T-helper 17 cell (primary cell): ENCODE data around the gene CELF6. TPM values are rescaled to one million over a fixed set of nuclear protein-coding genes. Genes with fewer than 3 reads are reported as not detected.
A peak's percentile ranks its signal among the peaks of the same experiment; 100 is the strongest.

Experiments
- ATAC-seq: fragments of 150-1000 bp; cut with Tn5 transposase; 2 replicates; pipeline ENCODE4 v1.10.0; 2021; ENCODE audit warnings: mild to moderate bottlenecking, moderate library complexity
- DNase-seq, 3 donors: peaks; one replicate each; pipeline versions ENCODE4 v3.0.0 to v3.0.0-alpha.2; 2020 to 2021
- H3K9me3 ChIP-seq: one replicate; pipeline ENCODE4 v1.7.0; 2013; ENCODE audit warnings: low read length, mild to moderate bottlenecking; ENCODE audit not compliant: control insufficient read depth, poor library complexity, severe bottlenecking
- H3K27ac Mint-ChIP-seq: one replicate; pipeline ENCODE4 v1.8.0; 2022; ENCODE audit warnings: mild to moderate bottlenecking, moderate library complexity, mixed read lengths
- H3K27me3 Mint-ChIP-seq: one replicate; pipeline ENCODE4 v1.8.0; 2022; ENCODE audit warnings: mixed read lengths
- H3K36me3 Mint-ChIP-seq: one replicate; pipeline ENCODE4 v1.8.0; 2022; ENCODE audit warnings: low read depth, mixed read lengths
- H3K4me1 Mint-ChIP-seq: one replicate; pipeline ENCODE4 v1.8.0; 2022; ENCODE audit warnings: mild to moderate bottlenecking, mixed read lengths
- H3K4me3 Mint-ChIP-seq: one replicate; pipeline ENCODE4 v1.8.0; 2022; ENCODE audit warnings: mild to moderate bottlenecking, moderate library complexity, mixed read lengths
- total RNA-seq, 4 donors: library from RNA in 2 of 4; stranded (reverse) in 2 of 4; gene quantifications; one replicate each; pipeline ENCODE4 v1.2.3 and lab custom pipeline; 2022 to 2026

CELF6 gene
- total RNA-seq, 2 donors from 2014 or later, result 1.4 to 1.9 TPM

DNA sequence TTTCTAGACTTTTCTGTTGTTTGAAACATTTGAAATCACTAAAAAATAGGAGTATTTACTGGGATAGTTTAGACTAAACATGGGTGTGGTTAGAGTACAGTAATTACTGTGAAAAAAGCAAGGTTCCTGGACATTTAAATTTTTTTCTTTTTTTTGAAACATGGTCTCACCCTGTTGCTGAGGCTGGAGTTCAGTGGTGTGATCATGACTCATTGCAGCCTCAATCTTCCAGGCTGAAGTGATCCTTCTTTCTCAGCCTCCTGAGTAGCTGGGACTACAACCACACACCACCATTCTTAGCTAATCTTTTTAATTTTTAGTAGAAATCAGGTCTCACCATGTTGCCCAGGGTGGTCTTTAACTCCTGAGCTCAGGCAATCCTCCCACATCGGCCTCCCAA, 20.4 kb upstream of the CELF6 start:
- Mint-ChIP-seq H3K4me3 (no peak overlapping the region), H3K27ac (no peak overlapping the region), H3K4me1 (no peaks in the 10 kb centered on the region), H3K36me3 (peaks cover 13% of the 10 kb centered on the region), H3K27me3 (no peaks in the 10 kb centered on the region)
- ATAC-seq (no peak), DNase-seq (no peak)
- H3K9me3 ChIP-seq, result no peaks in the 10 kb centered on the region

DNA sequence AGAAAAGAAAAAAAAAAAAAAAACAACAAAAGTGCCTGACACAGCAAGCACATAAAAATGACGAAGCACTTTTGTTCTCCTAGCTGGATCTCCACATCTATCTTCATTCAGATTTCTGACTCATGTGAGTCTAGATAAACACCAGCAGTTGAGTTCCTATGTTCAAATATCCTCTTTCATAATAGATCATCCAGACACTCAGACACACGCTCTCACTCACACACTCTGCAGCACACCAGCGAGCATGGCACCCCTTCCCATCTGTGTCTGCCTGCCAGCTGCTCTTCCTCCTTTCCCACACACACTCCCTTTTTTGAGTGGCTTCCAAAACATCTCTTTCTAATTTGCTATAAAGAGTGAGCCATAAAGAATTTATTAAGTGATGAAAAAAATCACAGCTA, 19.8 kb upstream of the CELF6 start:
- no peak for ATAC-seq
- no peaks in the 10 kb centered on the region for H3K27me3 Mint-ChIP-seq
- DNase-seq, result no peak
- H3K27ac Mint-ChIP-seq, result no peak overlapping the region
- H3K36me3 Mint-ChIP-seq, result peaks cover 13% of the 10 kb centered on the region
- no peak overlapping the region for H3K4me3 Mint-ChIP-seq
- no peaks in the 10 kb centered on the region for H3K4me1 Mint-ChIP-seq
- H3K9me3 ChIP-seq, result no peaks in the 10 kb centered on the region

DNA sequence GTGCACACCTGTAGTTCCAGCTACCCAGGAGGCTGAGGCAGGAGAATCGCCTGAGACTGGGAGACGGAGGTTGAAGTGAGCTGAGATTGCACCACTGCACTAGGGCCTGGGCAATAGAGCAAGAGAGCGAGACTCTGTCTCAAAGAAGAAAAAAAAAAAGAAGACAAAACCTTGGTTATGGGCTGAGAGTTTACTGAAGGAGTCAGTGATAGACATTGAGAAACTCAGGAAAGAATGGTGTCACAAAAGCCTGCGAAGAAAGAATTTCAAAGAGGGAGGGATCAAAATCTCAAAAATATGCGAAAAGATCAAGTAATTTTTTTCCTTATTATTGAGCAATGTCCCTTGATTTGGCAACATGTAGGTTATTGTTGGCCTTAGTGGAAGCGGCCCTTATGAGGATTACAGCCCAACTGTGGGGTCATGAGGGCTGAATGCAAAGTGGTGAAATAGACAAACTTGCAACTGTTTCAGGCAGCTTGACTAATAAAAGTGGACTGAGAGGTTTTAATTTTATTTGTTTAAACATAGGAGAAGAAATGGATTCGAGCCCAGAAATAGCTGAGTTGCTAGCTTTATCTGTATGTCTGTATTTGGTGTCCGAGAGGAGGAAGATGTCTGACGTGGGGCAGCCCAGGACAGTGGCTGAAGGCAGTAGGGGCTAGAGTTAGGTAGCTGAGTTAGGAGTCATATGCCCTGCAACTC, 18.8 kb upstream of the CELF6 start:
- Mint-ChIP-seq H3K36me3 (peaks cover 15% of the 10 kb centered on the region), H3K4me3 (peak overlapping the region; percentile 64), H3K4me1 (no peaks in the 10 kb centered on the region), H3K27me3 (no peaks in the 10 kb centered on the region), H3K27ac (peak overlapping the region; percentile 8)
- DNase-seq, result no peak
- ATAC-seq, result no peak
- H3K9me3 ChIP-seq, result no peaks in the 10 kb centered on the region

DNA sequence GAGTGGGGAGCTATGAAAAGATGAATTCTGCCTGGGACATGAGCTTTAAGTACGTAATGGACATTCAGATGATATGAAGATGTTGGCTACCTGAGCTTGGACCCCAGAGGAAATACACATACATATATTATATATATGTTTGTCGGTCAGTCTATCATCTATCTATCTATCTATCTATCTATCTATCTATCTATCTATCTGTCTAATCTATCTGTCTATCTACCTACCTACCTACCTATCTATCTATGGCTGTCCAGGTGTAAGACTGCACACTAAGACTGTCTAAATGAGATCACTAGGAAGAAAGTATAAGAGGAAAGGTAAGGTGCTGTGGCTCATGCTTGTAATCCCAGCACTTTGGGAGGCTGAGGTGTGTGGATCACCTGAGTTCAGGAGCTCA, 18.2 kb upstream of the CELF6 start:
- H3K9me3 ChIP-seq, result no peaks in the 10 kb centered on the region
- no peak for ATAC-seq
- H3K4me3 Mint-ChIP-seq, result no peak overlapping the region
- no peak for DNase-seq
- no peaks in the 10 kb centered on the region for H3K4me1 Mint-ChIP-seq
- peaks cover 15% of the 10 kb centered on the region for H3K36me3 Mint-ChIP-seq
- no peaks in the 10 kb centered on the region for H3K27me3 Mint-ChIP-seq
- H3K27ac Mint-ChIP-seq, result peak overlapping the region; percentile 8

DNA sequence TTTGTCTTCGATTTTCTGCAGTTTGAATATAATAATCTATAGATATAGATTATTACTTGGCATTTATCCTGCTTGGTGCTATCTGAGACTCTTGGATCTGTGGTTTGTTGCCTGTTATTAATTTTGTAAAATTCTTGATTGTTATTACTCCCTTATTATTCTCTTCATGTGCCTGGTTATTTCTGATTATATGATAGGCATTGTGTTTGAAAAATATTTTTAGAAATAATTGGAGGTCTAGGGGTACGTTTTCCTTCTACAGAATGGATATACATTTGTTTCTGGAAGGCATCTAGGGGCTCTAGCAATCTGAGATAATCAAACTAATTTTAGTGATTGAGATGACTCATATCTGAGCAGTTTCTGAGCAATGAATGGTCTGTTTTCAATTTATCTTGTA, 14.9 kb upstream of the CELF6 start:
- H3K27ac Mint-ChIP-seq, result no peak overlapping the region
- ATAC-seq, result no peak
- H3K4me3 Mint-ChIP-seq, result no peak overlapping the region
- H3K36me3 Mint-ChIP-seq, result peaks cover 14% of the 10 kb centered on the region
- no peak for DNase-seq
- no peaks in the 10 kb centered on the region for H3K4me1 Mint-ChIP-seq
- no peaks in the 10 kb centered on the region for H3K9me3 ChIP-seq
- no peaks in the 10 kb centered on the region for H3K27me3 Mint-ChIP-seq

DNA sequence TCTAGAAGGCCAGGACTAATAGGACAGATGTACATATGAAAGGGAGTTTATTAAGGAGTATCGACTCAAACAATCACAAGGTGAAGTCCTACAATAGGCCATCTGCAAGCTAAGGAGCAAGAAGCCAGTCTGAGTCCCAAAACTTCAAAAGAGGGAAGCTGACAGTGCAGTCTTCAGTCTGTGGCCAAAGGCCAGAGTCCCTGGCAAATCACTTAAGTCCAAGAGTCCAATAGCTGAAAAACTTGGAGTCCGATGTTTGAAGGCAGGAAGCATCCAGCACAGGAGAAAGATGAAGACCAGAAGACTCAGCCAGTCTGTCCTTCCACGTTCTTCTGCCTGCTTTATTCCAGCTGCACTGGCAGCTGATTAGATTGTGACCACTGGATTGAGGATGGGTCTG, 11.1 kb upstream of the CELF6 start:
- Mint-ChIP-seq H3K27ac (no peak overlapping the region), H3K36me3 (peaks cover 8% of the 10 kb centered on the region), H3K4me3 (no peak overlapping the region), H3K4me1 (no peaks in the 10 kb centered on the region), H3K27me3 (no peaks in the 10 kb centered on the region)
- no peak for ATAC-seq
- no peaks in the 10 kb centered on the region for H3K9me3 ChIP-seq
- no peak for DNase-seq

DNA sequence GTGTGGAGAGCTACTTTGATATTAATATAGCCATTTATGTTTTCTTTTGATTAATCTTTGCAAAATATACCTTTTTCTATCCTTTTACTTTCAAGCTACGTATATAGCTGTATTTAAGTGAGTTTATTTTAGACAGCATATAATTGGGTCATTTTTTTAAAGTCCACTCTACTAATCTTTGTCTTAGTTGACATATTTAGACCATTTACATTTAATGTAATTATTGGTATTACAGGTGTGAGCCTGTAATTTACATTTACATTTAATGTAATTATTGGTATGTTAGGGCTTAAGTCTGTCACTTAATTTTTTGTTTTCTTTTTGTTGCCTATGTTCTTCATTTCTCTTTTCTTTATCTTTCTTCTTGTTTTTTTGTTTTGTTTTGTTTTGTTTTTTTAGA, 3.8 kb upstream of the CELF6 start:
- Mint-ChIP-seq H3K4me1 (peaks cover 9% of the 10 kb centered on the region), H3K36me3 (peaks cover 5% of the 10 kb centered on the region), H3K27me3 (no peaks in the 10 kb centered on the region), H3K27ac (no peak overlapping the region), H3K4me3 (no peak overlapping the region)
- no peak for ATAC-seq
- no peaks in the 10 kb centered on the region for H3K9me3 ChIP-seq
- no peak for DNase-seq

DNA sequence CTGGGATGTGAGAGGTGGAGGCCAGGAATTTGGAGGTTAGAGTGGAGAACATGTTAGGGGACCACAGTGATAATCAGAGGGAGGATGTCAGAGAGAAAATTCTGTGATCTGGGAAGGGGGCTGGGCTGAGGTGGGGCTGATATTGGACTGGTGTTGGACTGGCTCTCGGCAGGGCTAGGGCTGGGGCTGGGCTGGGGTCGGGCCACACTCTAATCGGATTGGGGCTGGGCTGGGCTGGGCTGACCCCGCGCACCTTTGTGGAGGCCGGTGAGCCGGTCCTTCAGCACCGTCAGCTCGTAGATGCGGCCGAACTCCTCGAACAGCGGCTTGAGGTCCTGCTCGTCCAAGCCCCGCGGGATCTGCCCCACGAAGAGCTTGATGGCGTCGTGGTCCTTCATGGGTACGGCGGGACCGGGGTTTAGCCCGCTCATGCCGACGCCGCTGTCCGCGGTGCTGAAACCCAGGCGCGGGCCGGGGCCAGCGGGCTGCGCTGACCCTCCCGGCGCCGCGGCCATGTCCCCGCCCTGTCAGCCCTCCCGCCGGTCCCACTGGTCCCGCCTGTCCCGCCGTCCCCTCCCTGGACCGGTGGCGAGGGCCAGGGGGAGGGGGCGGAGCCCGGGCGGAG, 485 bp downstream of the CELF6 start:
- peak overlapping the region; percentile 84 for H3K27ac Mint-ChIP-seq
- H3K36me3 Mint-ChIP-seq, result no peaks in the 10 kb centered on the region
- H3K4me1 Mint-ChIP-seq, result peaks cover 15% of the 10 kb centered on the region
- peak in 2 of 3 donors; percentile 39 to 53 for DNase-seq
- no peaks in the 10 kb centered on the region for H3K27me3 Mint-ChIP-seq
- H3K4me3 Mint-ChIP-seq, result peak overlapping the region; percentile 70
- no peaks in the 10 kb centered on the region for H3K9me3 ChIP-seq
- peak; percentile 38 for ATAC-seq

DNA sequence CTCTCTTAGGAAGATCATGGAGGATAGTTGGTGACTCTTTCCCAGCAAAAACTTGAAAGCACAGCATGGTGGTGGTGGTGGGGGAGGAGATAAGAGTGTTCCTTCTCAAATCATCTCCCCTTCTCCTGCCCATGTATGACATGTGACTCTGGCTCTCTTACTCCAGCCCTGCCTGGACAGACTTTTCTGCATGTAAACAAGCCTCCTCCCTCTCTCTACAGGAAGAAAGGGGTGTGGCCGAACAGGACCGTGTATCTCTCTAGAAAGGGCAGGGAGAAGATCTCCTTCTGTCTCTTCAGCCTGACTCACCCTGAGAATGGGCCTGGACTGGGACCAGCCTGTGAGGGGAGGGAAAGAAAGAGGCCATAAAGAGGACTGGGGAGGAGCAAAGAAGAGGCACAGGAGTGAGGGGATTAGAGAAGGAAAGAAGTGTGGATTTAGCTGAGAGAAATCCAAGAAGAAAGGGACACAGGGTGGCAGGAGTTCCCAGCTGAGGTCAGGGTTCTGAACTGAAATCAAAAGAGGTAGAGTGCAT, 1.5 kb downstream of the CELF6 start:
- peak overlapping the region; percentile 70 for H3K4me3 Mint-ChIP-seq
- ATAC-seq (no peak), DNase-seq (no peak)
- no peaks in the 10 kb centered on the region for H3K27me3 Mint-ChIP-seq
- peaks cover 17% of the 10 kb centered on the region for H3K4me1 Mint-ChIP-seq
- H3K9me3 ChIP-seq, result no peaks in the 10 kb centered on the region
- peak overlapping the region; percentile 84 for H3K27ac Mint-ChIP-seq
- no peaks in the 10 kb centered on the region for H3K36me3 Mint-ChIP-seq

DNA sequence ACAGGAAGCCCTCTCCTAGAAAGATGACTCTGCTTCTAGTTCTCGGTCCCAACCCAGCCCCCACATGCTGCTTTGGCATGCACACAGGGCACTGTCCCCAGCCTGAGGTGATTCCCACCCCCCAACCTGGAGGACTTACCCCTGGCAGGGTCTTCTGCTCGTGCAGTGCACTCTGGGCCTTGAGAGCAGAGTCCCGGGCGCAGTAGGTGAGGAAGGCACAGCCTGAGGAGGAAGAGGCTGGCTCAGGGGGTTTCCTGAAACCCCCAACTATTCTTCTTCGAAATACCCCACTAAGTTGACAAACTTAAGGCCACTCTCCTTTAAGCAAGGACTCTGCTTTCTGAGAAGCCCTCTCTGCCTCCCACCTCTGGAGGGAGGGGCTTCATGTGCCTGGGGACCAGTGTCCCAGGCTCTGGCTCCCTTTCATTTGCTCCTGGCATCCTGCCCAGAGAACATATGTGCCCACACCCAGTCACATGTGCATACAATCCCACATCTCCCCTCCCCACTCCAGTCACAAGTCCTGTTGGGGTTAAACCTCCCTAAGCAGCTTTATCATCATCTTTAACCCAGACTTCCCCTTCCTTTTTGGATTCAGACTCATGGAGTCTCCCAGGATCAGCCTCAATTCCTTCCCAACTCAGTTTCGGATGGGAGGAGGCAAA, 4.1 kb downstream of the CELF6 start:
- DNase-seq (no peak), ATAC-seq (no peak)
- H3K4me1 Mint-ChIP-seq, result peaks cover 20% of the 10 kb centered on the region
- H3K9me3 ChIP-seq, result no peaks in the 10 kb centered on the region
- no peaks in the 10 kb centered on the region for H3K27me3 Mint-ChIP-seq
- H3K27ac Mint-ChIP-seq, result no peak overlapping the region
- no peak overlapping the region for H3K4me3 Mint-ChIP-seq
- no peaks in the 10 kb centered on the region for H3K36me3 Mint-ChIP-seq

DNA sequence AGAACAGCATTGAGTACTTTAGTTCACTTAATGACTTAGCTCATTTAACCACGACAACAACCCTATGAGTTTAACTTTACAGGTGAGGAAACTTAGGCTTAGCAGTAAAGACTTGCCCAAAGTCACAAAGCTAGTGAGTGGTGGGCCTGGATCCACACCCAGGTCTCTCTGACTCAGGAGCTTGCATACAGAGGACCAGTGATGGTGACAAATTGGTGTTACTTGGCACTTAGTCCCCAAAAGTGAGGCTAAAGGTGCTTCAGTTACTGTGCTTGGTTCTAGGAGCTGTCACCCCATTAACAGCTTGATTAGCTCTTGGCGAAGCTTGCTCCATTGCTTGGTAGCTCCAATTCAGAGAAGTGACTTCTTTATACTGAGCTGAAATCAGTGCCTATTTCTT, 6.1 kb downstream of the CELF6 start:
- DNase-seq, result no peak
- H3K4me3 Mint-ChIP-seq, result no peak overlapping the region

DNA sequence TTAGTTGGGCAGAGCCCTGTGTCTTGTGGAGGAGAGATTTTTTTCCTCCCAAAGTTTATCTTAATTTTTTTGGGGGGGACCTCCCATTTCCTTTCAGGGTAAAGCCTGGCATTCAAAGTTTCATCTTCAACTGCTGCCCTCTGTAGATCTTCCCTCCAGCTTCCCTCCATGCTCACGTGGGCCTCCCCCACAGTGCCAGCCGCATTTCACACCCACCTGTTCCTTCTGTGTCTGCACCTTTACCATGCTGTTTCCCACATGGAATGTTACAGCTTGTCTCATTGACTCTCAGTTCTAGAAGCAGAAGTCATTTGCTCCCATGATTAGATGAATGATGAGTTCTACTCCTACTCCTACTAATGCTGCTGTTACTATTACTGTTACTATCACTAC, 6.5 kb downstream of the CELF6 start:
- no peak for DNase-seq
- no peak for ATAC-seq
- no peaks in the 10 kb centered on the region for H3K9me3 ChIP-seq
- Mint-ChIP-seq H3K36me3 (no peaks in the 10 kb centered on the region), H3K4me1 (peaks cover 12% of the 10 kb centered on the region), H3K27me3 (no peaks in the 10 kb centered on the region), H3K27ac (peak overlapping the region; percentile 60), H3K4me3 (no peak overlapping the region)

More for the DNA sequence above, 6.1 kb downstream of the CELF6 start:
- no peaks in the 10 kb centered on the region for H3K27me3 Mint-ChIP-seq
- H3K27ac Mint-ChIP-seq, result peak overlapping the region; percentile 60
- no peak for ATAC-seq
- H3K36me3 Mint-ChIP-seq, result no peaks in the 10 kb centered on the region
- peaks cover 17% of the 10 kb centered on the region for H3K4me1 Mint-ChIP-seq
- no peaks in the 10 kb centered on the region for H3K9me3 ChIP-seq

DNA sequence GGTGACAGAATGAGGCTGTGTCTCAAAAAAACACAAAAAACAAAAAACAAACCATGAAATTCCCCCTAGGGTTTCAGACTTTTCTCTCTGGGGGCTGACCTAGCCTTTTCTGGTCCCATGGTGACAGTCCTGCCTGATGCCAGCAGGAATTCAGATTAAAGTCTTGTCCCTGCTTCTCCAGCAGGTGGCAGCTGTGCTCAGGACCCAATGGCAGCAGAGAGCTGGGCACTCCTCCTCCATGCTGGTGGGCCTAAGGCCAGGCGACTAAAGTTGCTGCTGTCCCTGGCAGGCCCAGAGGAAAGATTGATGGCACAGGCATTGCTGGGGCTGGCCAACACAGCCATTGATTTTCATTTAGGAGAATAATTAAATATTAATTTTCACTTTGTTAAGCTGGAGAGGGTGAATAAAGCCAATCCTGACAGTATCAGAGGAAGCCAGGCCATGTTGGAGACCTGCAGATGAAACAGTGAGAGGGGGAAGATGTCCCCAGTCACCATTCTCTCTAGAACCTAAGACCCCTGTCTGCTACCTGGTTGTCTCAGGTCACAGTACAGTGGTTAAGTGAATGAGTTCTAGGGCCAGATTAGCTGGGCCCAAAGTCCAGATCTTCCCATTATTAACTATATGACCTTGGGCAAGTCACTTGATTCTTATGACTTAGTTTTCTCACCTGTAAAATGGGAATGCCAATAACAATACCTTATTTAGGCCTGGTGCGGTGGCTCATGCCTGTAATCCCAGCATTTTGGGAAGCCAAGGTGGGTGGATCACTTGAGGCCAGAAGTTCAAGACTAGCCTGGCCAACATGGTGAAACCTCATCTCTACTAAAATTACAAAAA, 7.1 kb downstream of the CELF6 start:
- H3K36me3 Mint-ChIP-seq, result no peaks in the 10 kb centered on the region
- peaks cover 12% of the 10 kb centered on the region for H3K4me1 Mint-ChIP-seq
- peak overlapping the region; percentile 60 for H3K27ac Mint-ChIP-seq
- no peaks in the 10 kb centered on the region for H3K9me3 ChIP-seq
- peak; percentile 95 for ATAC-seq
- H3K4me3 Mint-ChIP-seq, result no peak overlapping the region
- peak; percentile 25 to 41 (median 32) for DNase-seq
- no peaks in the 10 kb centered on the region for H3K27me3 Mint-ChIP-seq
